Osteocyte (in vitro differentiated cells): ENCODE results near the gene VIPR2. TPM values are rescaled to one million over a fixed set of nuclear protein-coding genes. Genes with fewer than 3 reads are reported as not detected.
"Not testable (repeated sequence)": the region's sequence is repeated elsewhere in the genome, so short reads cannot be mapped to it uniquely, and the experiment has no call there.

Experiments
- DNase-seq: peaks from one replicate; pipeline ENCODE4 v3.0.0; 2021; ENCODE audit warnings: mixed read lengths; ENCODE audit not compliant: unreplicated experiment; ENCODE audit errors: extremely low spot score
- H3K27ac Mint-ChIP-seq: one replicate; pipeline ENCODE4 v1.8.0; 2021; ENCODE audit warnings: mild to moderate bottlenecking, mixed read lengths; ENCODE audit not compliant: unreplicated experiment
- H3K27me3 Mint-ChIP-seq: one replicate; pipeline ENCODE4 v1.8.0; 2021; ENCODE audit warnings: mixed read lengths; ENCODE audit not compliant: unreplicated experiment
- H3K36me3 Mint-ChIP-seq: one replicate; pipeline ENCODE4 v1.8.0; 2021; ENCODE audit warnings: mixed read lengths; ENCODE audit not compliant: unreplicated experiment
- H3K4me1 Mint-ChIP-seq: one replicate; pipeline ENCODE4 v1.8.0; 2021; ENCODE audit warnings: mixed read lengths; ENCODE audit not compliant: unreplicated experiment
- H3K4me3 Mint-ChIP-seq: one replicate; pipeline ENCODE4 v1.8.0; 2021; ENCODE audit warnings: mild to moderate bottlenecking, moderate library complexity, mixed read lengths; ENCODE audit not compliant: unreplicated experiment
- H3K9me3 Mint-ChIP-seq: one replicate; pipeline ENCODE4 v1.8.0; 2021; ENCODE audit warnings: mixed read lengths; ENCODE audit not compliant: unreplicated experiment
- total RNA-seq: library from RNA; stranded (reverse); gene quantifications from 2 replicates; pipeline ENCODE4 v1.2.1, GENCODE V29; 2021
- TF ChIP-seq, protein P1 (sequence below): fragments of 200-600 bp; sonication (generic); IDR thresholded peaks from 2 replicates; pipeline ENCODE4 v1.5.0; 2021; ENCODE audit warnings: antibody characterized with exemption, mild to moderate bottlenecking, moderate library complexity

The VIPR2 gene
- total RNA-seq, 1 donor from 2014 or later: 0.19 TPM

DNA sequence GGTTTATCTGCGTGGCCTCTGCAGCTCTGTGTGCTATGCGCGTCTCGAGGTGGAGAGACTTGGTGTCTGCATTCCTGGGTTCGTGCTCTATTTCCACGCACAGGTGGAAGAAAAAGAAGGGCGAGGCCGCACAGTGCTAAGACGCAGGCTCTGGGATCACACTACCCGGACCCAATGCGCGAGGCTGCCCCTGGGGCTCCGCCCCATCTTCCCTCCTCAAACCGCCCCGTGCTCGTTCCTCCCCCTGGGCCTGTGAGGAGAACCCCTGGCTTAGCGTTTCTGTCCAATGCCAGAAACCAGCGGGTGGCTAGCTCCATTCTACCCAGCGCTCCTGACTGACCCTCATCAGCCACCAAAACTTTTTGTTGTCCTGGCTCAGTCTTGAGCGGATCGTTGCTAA, 145.2 kb downstream of the VIPR2 start:
- no peaks in the 10 kb centered on the region for H3K27me3 Mint-ChIP-seq
- H3K27ac Mint-ChIP-seq: no peak overlapping the region
- TF ChIP-seq, protein P1, sequence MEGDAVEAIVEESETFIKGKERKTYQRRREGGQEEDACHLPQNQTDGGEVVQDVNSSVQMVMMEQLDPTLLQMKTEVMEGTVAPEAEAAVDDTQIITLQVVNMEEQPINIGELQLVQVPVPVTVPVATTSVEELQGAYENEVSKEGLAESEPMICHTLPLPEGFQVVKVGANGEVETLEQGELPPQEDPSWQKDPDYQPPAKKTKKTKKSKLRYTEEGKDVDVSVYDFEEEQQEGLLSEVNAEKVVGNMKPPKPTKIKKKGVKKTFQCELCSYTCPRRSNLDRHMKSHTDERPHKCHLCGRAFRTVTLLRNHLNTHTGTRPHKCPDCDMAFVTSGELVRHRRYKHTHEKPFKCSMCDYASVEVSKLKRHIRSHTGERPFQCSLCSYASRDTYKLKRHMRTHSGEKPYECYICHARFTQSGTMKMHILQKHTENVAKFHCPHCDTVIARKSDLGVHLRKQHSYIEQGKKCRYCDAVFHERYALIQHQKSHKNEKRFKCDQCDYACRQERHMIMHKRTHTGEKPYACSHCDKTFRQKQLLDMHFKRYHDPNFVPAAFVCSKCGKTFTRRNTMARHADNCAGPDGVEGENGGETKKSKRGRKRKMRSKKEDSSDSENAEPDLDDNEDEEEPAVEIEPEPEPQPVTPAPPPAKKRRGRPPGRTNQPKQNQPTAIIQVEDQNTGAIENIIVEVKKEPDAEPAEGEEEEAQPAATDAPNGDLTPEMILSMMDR: no peak
- no peaks in the 10 kb centered on the region for H3K36me3 Mint-ChIP-seq
- H3K4me3 Mint-ChIP-seq: no peak overlapping the region
- H3K9me3 Mint-ChIP-seq: peaks cover 4% of the 10 kb centered on the region
- no peaks in the 10 kb centered on the region for H3K4me1 Mint-ChIP-seq
- DNase-seq: no peak

DNA sequence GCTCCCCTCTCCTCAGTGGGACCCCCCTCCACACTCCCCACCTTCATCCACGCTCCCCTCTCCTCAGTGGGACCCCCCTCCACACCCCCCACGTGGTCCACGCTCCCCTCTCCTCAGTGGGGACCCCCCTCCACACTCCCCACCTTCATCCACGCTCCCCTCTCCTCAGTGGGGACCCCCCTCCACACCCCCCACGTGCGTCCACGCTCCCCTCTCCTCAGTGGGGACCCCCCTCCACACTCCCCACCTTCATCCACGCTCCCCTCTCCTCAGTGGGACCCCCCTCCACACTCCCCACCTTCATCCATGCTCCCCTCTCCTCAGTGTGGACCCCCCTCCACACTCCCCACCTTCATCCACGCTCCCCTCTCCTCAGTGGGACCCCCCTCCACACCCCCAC, 146.4 kb downstream of the VIPR2 start:
- H3K27me3 Mint-ChIP-seq, H3K4me1 Mint-ChIP-seq, H3K36me3 Mint-ChIP-seq, DNase-seq, H3K4me3 Mint-ChIP-seq, H3K27ac Mint-ChIP-seq, H3K9me3 Mint-ChIP-seq: not testable (repeated sequence)

DNA sequence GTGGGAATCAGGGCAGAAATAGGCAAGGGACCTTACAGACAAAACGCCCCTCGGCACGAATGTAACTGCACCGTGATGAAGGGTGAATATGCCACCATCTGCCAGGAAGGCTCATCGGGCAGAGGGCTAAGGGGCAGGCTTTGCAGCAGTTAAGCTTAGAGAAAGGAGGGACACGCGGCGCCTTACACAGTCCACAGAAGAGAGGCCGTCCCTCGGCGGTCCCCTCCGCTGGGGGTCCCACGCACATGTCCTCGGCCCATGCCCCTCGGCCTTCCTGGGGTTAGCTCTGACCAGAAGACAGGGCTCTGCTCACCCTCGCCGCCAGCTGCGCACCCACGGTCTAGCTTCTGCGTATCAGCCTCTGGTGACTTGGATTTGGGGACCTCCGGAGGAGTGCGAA, 147.2 kb downstream of the VIPR2 start:
- Mint-ChIP-seq H3K27ac (no peak overlapping the region), H3K36me3 (no peaks in the 10 kb centered on the region), H3K4me1 (no peaks in the 10 kb centered on the region), H3K4me3 (no peak overlapping the region), H3K27me3 (no peaks in the 10 kb centered on the region), H3K9me3 (peaks cover 9% of the 10 kb centered on the region)
- TF ChIP-seq, protein P1: no peak
- no peak for DNase-seq

DNA sequence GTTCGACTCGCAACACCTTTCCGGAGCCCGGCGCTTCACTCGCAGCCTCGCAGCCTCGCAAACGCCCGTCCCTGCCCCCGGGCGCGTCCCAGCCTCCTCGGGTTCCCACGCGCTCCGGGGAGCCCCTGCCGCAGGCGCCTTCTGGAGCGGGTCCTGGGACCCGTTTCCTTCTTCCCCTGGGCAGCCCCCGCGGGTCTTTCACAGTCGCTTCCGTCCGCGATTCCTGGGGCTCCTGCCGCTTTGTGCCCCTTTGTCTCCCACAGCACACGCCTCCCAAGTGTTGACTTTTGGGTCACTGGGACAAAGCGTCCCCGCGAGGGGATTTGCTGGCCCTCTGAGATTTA, 147.6 kb downstream of the VIPR2 start:
- H3K27ac Mint-ChIP-seq: no peak overlapping the region

DNA sequence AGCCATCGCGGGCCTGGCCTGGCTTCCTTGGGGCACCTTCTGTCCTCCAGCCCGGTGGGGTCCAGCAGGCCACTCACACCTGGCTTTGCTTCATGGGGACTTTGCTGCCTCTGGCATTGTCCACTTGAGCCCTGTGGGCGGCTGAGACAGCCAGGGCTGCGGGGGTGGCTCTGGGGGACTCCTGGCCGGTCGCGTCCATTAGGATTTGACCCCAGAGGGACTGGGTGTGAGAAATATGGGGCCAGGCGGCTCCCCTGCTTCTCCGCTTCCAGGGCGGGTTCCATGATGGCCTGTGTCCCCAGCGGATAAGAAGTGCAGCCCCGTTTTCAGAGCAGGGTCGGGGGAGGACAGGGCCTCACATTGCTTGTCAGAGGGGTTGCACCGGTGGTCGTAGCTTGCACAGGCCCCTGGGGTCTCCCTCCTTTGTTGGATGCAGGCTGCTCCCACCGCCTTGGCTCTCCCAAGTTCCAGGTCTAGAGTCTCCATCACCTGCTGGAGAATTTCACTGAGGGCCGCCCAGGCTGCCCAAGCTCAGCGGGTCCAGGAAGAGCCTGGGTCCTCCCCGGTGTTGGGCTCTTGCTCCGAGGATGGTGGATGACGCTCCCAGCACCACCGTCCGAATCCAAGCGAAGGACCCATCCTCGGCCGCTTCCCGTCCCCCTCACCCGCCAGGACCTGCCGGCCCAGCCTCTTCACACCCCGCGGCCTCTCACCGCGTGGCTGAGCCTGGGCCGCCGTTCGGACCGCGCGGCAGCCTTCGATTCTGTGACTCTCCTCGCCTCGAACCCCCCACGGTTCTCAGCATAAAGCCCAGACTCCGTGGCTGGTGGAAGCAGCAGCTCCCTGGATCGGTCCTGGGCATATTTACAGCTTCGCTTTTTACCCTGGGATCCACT, 148.2 kb downstream of the VIPR2 start:
- H3K36me3 Mint-ChIP-seq: no peaks in the 10 kb centered on the region
- peaks cover 9% of the 10 kb centered on the region for H3K9me3 Mint-ChIP-seq
- H3K4me3 Mint-ChIP-seq: no peak overlapping the region
- no peaks in the 10 kb centered on the region for H3K27me3 Mint-ChIP-seq
- no peak overlapping the region for H3K27ac Mint-ChIP-seq
- TF ChIP-seq, protein P1: no peak
- H3K4me1 Mint-ChIP-seq: no peaks in the 10 kb centered on the region
- no peak for DNase-seq

More for the DNA sequence above, 147.6 kb downstream of the VIPR2 start:
- Mint-ChIP-seq H3K4me3 (no peak overlapping the region), H3K27me3 (no peaks in the 10 kb centered on the region), H3K4me1 (no peaks in the 10 kb centered on the region), H3K9me3 (peaks cover 9% of the 10 kb centered on the region), H3K36me3 (no peaks in the 10 kb centered on the region)
- DNase-seq: no peak
- TF ChIP-seq, protein P1: no peak
